Head of caudate nucleus (tissue), 42 donors: ENCODE data around the gene SLC38A9.

Experiments used
- DNase-seq, 42 donors: peaks; one replicate each; pipeline versions ENCODE4 v3.0.0 to v3.0.0-alpha.2; 2020 to 2021; ENCODE audit warnings: mixed read lengths in 7 of 42
- intact Hi-C: fragments of 100-400 bp; cut with DNase I; formaldehyde crosslinking; loops from one replicate; pipeline ENCODE4 v1.15.0; 2022

The SLC38A9 gene

DNA sequence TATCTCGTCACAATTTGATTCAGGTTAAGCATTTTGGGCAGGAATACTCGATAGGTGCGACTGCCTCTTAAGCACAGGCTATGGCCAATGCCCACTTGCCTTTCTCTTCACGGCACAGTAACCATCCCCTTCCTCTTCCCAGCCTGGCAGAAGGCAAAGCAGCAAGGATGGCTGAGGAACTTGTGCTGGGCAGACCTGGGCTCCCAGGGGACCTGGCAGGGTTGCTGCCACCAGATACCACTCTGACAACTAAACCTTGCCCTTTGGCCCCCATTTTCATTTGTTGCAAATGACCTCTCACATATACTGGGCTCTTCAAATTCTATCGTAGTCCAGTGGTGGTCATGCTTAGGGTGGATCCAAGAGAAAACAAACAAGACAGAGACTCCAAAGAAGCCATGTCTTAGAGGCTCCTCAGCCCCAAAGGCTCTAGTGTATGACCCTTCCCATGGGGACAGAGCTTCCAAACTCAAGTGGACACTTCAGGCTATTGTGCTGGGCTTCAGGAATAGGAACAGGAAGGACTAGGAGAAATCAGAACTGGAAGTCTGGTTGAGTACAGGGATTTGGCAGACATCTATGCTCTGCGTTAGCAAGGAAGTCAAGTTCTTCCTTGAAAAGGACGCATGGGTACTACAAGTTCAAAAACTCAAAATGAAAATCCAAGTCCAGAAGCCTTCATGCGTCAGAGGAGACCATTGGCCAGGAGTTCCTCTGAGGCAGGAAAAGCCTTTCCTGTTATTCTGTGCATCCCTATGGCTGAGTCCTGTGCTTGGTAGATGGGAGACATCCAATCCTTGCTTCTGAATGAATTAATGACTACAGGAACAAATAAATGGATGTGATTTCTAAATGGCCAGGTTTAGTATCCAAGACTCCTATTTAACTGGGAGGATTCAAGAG lies 112.7 kb downstream of the SLC38A9 start:
- intact Hi-C loops: loop anchor here (2.0 kb wide), 1 partner anchor 65 kb away; the partner anchor contains the start of gene PLPP1
- no peak for DNase-seq

DNA sequence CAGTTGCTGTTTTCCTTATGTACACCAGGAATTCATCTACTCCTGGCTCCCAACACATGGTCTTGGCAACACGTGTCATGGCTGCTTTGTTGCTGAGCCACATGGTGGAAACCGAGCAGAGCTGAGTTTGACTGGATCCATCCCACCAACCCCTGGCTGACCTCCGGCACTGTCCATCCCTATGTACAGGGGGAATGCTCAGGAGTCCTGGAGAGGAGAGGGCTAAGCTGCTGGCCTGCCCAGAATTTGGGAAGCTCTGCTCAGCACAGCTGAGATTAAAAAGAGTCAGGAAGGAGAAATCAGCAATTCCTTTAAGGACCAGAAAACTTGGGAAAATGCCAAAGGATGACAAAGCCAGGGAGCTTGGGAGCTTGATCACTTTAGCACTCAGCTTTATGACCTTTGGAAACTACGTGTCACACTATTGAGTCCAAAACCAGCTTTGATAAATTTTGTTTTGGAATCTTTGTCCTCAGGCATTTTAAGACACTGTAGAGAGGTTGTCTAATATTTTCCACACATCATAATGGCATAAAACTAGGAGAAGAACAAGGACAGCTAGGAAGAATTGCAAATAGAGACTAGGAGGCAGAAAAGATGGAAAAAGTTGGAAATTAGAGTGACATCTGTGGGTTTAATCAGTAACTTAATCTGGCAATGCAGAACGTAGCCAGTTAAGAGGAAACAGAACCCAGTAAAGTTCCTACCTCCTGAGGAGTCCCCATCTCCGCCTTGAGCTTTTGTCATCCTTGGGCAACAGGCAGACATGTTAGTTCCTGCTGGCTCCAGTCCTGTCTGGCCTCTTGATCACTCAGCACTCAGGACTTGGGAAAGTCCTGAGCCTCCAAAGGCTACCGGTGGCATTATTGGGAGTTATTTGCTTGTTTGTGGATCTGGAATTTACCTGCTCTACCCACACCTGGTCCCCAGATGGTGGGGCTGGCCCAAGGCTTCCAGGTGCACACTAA lies 114.8 kb downstream of the SLC38A9 start:
- no peak for DNase-seq
- intact Hi-C loops: no loop called here

DNA sequence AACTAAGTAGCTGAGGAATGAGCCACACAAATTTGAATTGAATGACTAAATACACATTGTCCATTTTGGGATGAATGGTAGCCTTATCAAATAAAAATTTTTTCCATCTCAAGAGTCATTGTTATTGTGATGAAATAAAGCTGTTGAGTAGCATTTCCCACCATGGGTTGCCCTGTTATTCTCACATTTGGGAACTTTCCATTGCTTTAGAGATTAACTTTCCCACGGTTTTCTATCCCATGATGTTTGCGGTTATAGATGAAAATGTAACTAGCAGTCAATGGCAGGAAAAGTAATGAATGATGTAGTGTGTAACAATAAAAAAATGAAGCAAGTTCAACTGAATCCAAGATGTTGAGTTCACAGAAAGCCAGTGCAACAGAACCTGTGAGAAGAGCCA lies 117.5 kb downstream of the SLC38A9 start:
- intact Hi-C loops: no loop called here
- DNase-seq: no peak

- no peak for DNase-seq
- intact Hi-C loops: no loop called here
These were observed 119.0 kb downstream of the SLC38A9 start for GRCh38 chr5:55593115-55593472.

DNA sequence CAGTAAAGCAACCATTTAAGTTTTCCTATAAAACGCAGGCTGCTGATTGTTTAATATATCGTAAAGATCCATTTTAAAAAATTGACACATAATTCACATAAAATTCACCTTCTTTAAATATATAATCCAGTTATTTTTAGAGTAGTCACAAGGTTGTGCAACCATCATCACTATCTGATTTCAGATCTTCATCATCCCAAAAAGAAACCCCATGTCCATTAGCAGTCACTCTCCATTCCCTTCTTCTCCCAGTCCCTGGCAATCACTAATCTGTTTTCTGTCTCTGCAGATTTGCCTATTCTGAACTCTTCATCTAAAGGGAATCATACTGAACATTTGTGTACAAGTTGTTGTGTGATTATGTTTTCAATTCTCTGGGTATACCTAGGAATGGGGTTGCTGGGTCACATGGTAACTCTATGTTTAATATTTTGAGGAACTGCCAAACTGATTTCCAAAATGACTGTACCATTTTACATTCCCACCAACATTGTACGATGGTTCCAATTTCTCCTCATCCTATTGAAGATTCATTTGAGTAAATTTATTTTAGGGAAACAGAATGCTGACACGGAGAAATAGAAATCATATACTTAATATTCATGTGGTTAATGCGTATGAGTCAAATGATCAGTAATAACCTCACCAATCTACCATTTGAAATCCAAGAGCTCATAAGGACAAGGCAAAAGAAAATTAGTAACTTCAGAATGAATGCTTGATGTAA lies 119.6 kb downstream of the SLC38A9 start:
- no peak for DNase-seq
- intact Hi-C loops: no loop called here

DNA sequence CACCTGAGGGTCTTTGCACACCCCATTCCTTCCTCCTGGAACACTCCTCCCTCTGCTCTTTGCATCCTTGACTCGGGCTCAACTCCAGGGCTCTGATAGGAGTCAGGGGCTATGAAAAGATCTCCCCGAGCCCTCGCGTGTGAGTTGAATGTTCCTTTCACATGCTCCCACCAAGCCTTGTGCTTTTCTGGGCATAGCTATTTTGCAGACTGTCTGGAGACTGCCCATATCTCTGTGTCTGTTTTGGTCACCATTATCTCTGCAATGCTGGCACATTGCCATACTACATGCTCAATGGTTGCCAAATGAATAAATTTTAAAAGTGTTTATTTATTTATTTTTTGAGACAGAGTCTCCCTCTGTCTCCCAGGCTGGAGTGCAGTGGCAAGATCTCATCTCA lies 120.4 kb downstream of the SLC38A9 start:
- intact Hi-C loops: no loop called here
- DNase-seq: no peak

GRCh38 chr5:55585206-55585610 lies 126.9 kb downstream of the SLC38A9 start:
- DNase-seq: peak in 1 of 42 donors; percentile 35
- intact Hi-C loops: no loop called here

DNA sequence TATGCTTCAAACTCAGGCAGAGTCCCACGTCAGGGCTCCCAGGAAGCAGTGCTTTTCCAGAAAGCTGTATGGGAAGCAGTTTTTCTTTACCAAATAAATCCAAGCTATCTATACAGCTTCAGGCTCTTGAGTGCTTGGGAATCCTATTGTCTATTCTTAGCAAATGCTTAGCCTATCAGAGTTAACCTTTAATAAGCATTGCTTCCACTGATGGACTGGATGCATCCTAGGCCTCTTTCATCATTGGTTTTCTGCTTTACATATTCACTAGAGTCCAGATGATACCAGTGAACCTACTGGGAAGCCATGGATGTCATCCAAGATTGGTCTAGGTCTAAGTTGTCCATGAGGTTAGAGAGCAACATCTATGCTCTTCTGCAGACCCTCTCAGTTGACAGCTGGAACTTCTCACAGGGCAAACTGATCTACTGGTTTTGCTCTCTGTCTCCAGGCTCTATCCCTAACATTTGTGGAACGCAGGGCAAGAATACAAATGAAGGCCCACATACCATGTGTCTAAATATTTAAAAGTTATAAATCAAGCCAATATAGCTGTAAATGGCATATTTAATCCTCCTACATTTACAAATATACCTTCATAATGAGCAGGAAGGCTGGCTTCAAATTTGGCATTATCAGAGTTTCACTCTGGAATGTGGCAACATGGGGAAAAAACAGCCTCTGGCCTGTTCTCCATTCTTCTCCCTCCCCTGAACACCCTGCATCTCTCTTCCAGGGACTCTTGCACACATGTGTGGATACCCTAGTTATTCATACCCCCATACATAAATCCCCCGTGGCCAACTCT lies 127.5 kb downstream of the SLC38A9 start:
- peak in 1 of 42 donors; percentile 18 for DNase-seq
- intact Hi-C loops: no loop called here

DNA sequence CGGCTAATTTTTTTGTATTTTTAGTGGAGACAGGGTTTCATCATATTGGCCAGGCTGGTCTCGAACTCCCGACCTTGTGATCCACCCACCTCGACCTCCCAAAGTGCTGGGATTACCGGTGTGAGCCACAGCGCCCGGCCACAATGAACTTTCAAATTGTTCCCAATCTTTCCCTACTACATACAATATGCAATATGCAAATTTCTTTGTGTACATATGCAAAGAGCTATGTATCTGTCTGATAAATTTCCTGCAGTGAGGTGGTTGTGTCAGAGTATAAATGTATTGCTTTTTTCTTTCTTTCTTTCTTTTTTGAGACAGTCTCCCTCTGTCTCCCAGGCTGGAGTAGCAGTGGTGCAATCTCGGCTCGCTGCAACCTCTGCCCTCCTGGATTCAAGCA lies 128.5 kb downstream of the SLC38A9 start:
- intact Hi-C loops: no loop called here
- peak in 1 of 42 donors; percentile 22 for DNase-seq

DNA sequence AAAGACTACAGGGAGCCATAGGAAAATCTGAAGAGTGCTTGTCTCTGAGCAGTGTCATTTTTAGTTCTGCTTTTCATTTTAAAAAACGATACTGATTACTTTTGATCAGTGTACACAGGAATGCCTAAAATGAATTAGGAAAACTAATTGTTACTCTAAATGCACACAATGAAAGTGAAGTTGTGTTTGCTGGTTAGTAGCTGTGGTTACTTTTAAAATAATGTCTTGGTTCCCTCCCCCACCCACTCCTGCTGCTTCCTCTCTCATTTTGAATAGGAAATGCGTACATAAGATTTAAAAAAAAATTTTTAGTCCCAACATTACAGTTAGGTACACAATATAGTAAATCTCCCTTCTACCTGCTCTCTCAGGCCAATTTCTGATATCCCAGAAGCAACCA lies 129.9 kb downstream of the SLC38A9 start:
- DNase-seq: peak in 1 of 42 donors; percentile 28

GRCh38 chr5:55580042-55580441 lies 132.1 kb downstream of the SLC38A9 start:
- intact Hi-C loops: no loop called here
- DNase-seq: peak in 1 of 42 donors; percentile 31

More for the DNA sequence above, 129.9 kb downstream of the SLC38A9 start:
- intact Hi-C loops: no loop called here

DNA sequence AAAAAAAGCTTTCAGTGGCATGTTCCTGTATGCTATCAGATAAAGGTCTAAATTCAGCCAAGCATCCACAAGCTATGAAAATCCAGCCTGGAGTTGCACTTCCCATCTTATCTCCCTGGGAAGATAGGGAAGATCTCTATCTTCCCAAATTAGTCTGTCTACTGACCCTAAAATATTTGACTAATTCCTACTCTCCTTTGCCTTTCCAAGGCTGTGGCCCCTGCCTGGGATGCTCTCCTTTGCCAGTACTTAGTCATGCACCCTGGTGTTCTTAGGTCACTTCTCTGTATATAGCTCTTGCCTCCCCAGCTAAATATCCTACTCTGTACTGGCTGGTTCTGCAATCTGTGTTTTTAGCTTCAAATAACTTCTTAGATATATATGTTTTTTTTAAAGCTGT lies 133.4 kb downstream of the SLC38A9 start:
- no peak for DNase-seq
- intact Hi-C loops: no loop called here

DNA sequence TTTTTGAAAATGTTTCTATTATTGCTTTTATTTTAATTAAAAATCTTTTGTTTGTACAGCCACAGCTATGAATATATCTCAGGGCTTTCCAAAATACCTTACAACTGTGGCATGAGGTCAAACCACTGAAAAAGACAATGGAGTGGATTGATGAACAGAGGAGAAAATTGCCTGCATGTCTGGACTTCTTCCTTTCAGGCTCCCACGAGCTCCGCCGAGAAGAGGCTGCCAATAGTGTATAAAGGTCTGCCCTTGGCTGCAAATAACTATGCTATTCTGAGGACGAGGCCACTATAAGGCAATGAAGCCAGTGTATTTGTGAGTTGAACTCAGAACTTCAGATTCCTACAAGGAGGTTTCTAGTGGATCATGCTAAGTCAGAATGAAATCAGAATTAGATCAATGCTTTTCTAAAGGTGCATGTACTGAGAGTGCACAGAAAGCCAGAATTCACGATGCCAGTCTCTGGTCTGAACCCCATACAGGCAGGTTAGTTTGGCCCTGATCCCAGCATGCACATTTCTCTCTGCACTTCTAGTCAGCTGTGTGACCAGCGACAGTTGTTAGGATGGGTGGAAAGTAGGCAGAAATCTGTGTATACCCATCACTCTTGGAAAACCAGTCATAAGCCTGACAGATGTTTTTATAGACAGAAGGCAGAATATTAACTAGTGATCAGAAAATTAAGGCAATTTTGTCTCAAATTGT lies 134.6 kb downstream of the SLC38A9 start:
- intact Hi-C loops: no loop called here
- DNase-seq: peak in 29 of 42 donors; percentile 19 to 75 (median 41)

- intact Hi-C loops: no loop called here
- no peak for DNase-seq
These were observed 135.5 kb downstream of the SLC38A9 start for GRCh38 chr5:55576661-55577060.
